ENCODE measurements around the gene TRMT44. TPM values are rescaled to one million over a fixed set of nuclear protein-coding genes. Genes with fewer than 3 reads are reported as not detected.

Gene TRMT44
- polyA plus RNA-seq, 4 donors: 4.7 to 11.6 (median 5.2) TPM

DNA sequence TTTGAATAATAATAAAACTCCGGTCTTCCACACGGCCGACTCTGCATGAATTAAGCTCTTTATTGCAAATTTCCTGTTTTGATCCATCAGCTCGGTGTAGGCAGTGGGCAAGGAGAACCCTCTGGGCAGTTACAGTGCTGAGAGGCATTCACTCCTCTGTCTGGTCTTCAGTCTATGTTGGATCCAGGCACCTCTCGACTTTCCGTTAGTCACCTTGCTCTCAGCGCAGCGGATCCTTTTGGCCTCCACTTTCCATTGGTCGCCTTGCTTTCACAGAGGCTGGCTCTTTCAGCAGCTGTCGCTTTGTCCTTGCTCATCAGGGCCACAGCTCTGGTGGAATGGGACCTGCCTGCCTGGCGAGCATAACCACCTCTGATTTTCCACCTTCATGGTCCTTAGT is 52.9 kb downstream of the TRMT44 start:
- Histone ChIP-seq H3K4me3 (ENCODE audit: low read depth in 1 of 3, low read length in 3 of 3) (no peak overlapping the region), H3K9me3 (ENCODE audit: control insufficient read depth in 2 of 2, insufficient read depth in 1 of 2, low read depth in 1 of 2, low read length in 1 of 2) (peaks cover 0 to 4% of the 10 kb centered on the region in 2 donors), H3K27ac (ENCODE audit: low read depth in 1 of 3, low read length in 2 of 3) (no peak overlapping the region), H3K4me1 (ENCODE audit: control insufficient read depth in 3 of 3, insufficient read depth in 2 of 3, low read depth in 1 of 3, low read length in 2 of 3) (no peaks in the 10 kb centered on the region), H3K36me3 (ENCODE audit: control insufficient read depth in 3 of 3, insufficient read depth in 2 of 3, low read depth in 1 of 3, low read length in 3 of 3) (no peaks in the 10 kb centered on the region), H3K27me3 (ENCODE audit: control insufficient read depth in 3 of 3, insufficient read depth in 3 of 3, low read length in 3 of 3) (no peaks in the 10 kb centered on the region)
- no peak for FAIRE-seq
- no peak for DNase-seq
- 84 to 89% (median 87%) methylated on average over 11 of the region's 11 CpGs for WGBS, 3 donors

DNA sequence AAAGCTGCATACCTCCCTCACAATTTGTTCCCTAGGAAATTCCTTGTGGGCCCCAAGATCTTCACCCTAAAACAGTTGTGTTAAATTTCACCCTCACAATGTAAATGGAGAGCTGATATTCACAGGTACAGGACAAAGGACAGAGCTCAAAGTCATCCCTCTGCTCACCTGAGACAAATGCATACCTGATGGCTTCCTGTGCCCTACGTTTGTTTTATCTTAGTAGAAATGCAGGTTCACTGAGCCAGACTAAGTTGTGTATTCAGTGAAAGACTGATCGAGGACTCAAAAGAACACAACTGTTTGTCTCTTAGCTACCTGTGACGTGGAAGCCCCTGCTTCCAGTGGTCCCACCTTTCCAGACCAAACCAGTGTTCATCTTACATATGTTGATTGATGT is 53.6 kb downstream of the TRMT44 start:
- H3K36me3 ChIP-seq (ENCODE audit: control insufficient read depth in 3 of 3, insufficient read depth in 2 of 3, low read depth in 1 of 3, low read length in 3 of 3): no peaks in the 10 kb centered on the region
- no peak for DNase-seq
- no peaks in the 10 kb centered on the region for H3K27me3 ChIP-seq (ENCODE audit: control insufficient read depth in 3 of 3, insufficient read depth in 3 of 3, low read length in 3 of 3)
- 70 to 71% (median 70%) methylated on average over 3 of the region's 3 CpGs for WGBS, 3 donors
- no peak for FAIRE-seq
- H3K4me1 ChIP-seq (ENCODE audit: control insufficient read depth in 3 of 3, insufficient read depth in 2 of 3, low read depth in 1 of 3, low read length in 2 of 3): no peaks in the 10 kb centered on the region
- H3K9me3 ChIP-seq (ENCODE audit: control insufficient read depth in 2 of 2, insufficient read depth in 1 of 2, low read depth in 1 of 2, low read length in 1 of 2): peaks cover 0 to 4% of the 10 kb centered on the region in 2 donors
- H3K4me3 ChIP-seq (ENCODE audit: low read depth in 1 of 3, low read length in 3 of 3): no peak overlapping the region
- H3K27ac ChIP-seq (ENCODE audit: low read depth in 1 of 3, low read length in 2 of 3): no peak overlapping the region

DNA sequence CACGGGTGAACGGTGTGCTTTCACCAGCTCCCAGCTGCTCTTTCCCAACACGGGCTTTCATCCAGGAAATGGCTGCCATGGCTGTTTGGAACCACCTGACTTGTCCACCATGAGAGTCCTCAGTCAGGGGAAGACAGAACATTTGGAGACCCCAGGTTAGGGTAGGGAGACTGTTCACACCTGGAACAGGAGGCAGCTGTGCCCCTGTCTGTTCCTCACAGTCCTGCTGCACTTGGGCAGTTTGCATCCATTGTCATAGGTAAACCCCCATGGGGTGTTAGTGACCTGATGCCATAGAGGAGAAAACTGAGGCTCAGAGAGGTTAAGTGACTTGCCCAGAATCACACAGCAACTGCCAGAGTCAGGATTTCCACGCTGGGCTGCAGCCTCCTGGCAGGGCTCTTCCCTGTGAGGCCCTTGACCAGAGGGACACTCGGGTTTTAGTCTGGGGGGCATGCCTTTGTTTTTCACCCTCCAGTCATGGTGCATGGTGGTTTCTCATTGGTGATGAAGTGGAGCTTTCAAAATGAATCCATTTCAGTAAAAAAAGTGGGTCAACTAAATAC is 54.5 kb downstream of the TRMT44 start:
- Histone ChIP-seq H3K36me3 (ENCODE audit: control insufficient read depth in 3 of 3, insufficient read depth in 2 of 3, low read depth in 1 of 3, low read length in 3 of 3) (no peaks in the 10 kb centered on the region), H3K27me3 (ENCODE audit: control insufficient read depth in 3 of 3, insufficient read depth in 3 of 3, low read length in 3 of 3) (no peaks in the 10 kb centered on the region), H3K4me1 (ENCODE audit: control insufficient read depth in 3 of 3, insufficient read depth in 2 of 3, low read depth in 1 of 3, low read length in 2 of 3) (no peaks in the 10 kb centered on the region), H3K27ac (ENCODE audit: low read depth in 1 of 3, low read length in 2 of 3) (no peak overlapping the region), H3K4me3 (ENCODE audit: low read depth in 1 of 3, low read length in 3 of 3) (no peak overlapping the region), H3K9me3 (ENCODE audit: control insufficient read depth in 2 of 2, insufficient read depth in 1 of 2, low read depth in 1 of 2, low read length in 1 of 2) (peaks cover 0 to 4% of the 10 kb centered on the region in 2 donors)
- WGBS, 3 donors: 79 to 82% (median 82%) methylated on average over 5 of the region's 5 CpGs
- FAIRE-seq (no peak), DNase-seq (no peak)

DNA sequence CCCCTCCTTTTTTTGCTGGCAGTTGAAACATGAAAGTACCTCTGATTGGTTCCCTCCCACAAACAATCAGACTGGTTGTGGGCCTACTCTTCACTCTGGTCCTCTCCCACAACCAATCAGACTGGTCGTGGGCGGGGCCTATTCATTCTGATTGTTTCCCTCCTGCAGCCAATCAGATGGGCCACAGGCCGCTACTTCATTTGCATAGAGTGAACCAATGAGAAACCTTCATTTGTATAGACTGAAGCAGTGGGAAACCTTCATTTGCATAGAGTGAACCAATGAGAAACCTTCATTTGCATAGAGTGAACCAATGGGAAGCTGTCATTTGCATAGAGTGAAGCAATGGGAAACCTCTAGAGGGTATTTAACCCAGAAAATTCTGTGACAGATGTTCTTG is 55.2 kb downstream of the TRMT44 start:
- no peaks in the 10 kb centered on the region for H3K27me3 ChIP-seq (ENCODE audit: control insufficient read depth in 3 of 3, insufficient read depth in 3 of 3, low read length in 3 of 3)
- no peak for DNase-seq
- no peak overlapping the region for H3K4me3 ChIP-seq (ENCODE audit: low read depth in 1 of 3, low read length in 3 of 3)
- peaks cover 0 to 4% of the 10 kb centered on the region in 2 donors for H3K9me3 ChIP-seq (ENCODE audit: control insufficient read depth in 2 of 2, insufficient read depth in 1 of 2, low read depth in 1 of 2, low read length in 1 of 2)
- FAIRE-seq: no peak
- WGBS, 3 donors: 91 to 94% (median 93%) methylated on average over 3 of the region's 3 CpGs
- H3K36me3 ChIP-seq (ENCODE audit: control insufficient read depth in 3 of 3, insufficient read depth in 2 of 3, low read depth in 1 of 3, low read length in 3 of 3): no peaks in the 10 kb centered on the region
- H3K4me1 ChIP-seq (ENCODE audit: control insufficient read depth in 3 of 3, insufficient read depth in 2 of 3, low read depth in 1 of 3, low read length in 2 of 3): no peaks in the 10 kb centered on the region
- no peak overlapping the region for H3K27ac ChIP-seq (ENCODE audit: low read depth in 1 of 3, low read length in 2 of 3)

DNA sequence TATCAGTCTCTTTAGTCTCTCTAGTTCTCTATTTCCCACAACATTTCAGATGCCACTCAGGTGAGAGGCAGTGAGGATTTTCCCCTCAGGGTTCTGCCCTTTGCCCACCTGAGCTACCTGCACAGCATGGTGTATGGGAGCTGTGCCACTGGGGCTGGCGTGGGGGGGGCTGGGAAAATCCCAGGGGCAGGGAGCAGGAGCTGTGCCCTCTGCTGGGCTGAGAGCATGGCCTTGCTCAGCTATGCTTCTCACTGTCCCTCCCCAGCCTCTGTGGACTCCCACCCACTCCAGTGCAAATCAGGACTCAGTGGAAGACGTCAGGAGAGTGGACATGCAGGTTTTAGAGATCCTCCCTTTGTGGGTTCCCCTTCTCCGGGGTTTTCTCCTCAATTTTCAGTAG is 57.2 kb downstream of the TRMT44 start:
- DNase-seq (no peak), FAIRE-seq (no peak)
- Histone ChIP-seq H3K36me3 (ENCODE audit: control insufficient read depth in 3 of 3, insufficient read depth in 2 of 3, low read depth in 1 of 3, low read length in 3 of 3) (no peaks in the 10 kb centered on the region), H3K4me3 (ENCODE audit: low read depth in 1 of 3, low read length in 3 of 3) (no peak overlapping the region), H3K4me1 (ENCODE audit: control insufficient read depth in 3 of 3, insufficient read depth in 2 of 3, low read depth in 1 of 3, low read length in 2 of 3) (no peaks in the 10 kb centered on the region), H3K27ac (ENCODE audit: low read depth in 1 of 3, low read length in 2 of 3) (no peak overlapping the region), H3K9me3 (ENCODE audit: control insufficient read depth in 2 of 2, insufficient read depth in 1 of 2, low read depth in 1 of 2, low read length in 1 of 2) (peaks cover 0 to 7% of the 10 kb centered on the region in 2 donors), H3K27me3 (ENCODE audit: control insufficient read depth in 3 of 3, insufficient read depth in 3 of 3, low read length in 3 of 3) (no peaks in the 10 kb centered on the region)
- 73 to 87% (median 84%) methylated on average over 3 of the region's 3 CpGs for WGBS, 3 donors

DNA sequence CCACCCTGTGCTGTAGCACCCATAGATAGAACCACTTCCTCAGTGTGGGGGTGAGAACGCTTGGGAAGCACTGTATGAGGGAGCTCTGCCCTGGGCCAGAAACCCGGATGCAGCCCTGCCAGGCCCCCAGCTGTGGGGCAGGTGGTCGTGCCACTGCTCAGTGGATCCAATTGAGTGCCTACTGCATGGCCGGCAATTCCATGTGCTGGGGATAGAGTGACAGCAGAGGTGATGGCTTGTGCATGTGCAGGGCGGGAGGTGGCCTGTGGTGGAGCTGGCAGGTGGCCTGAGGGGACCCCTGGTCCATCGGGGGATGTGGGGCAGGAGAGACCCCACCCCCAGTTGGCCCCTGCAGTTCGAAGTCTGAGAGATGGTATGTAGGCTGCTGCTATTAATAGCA is 60.4 kb downstream of the TRMT44 start:
- Histone ChIP-seq H3K36me3 (ENCODE audit: control insufficient read depth in 3 of 3, insufficient read depth in 2 of 3, low read depth in 1 of 3, low read length in 3 of 3) (no peaks in the 10 kb centered on the region), H3K4me3 (ENCODE audit: low read depth in 1 of 3, low read length in 3 of 3) (no peak overlapping the region), H3K27ac (ENCODE audit: low read depth in 1 of 3, low read length in 2 of 3) (no peak overlapping the region), H3K9me3 (ENCODE audit: control insufficient read depth in 2 of 2, insufficient read depth in 1 of 2, low read depth in 1 of 2, low read length in 1 of 2) (peaks cover 0 to 7% of the 10 kb centered on the region in 2 donors), H3K4me1 (ENCODE audit: control insufficient read depth in 3 of 3, insufficient read depth in 2 of 3, low read depth in 1 of 3, low read length in 2 of 3) (no peaks in the 10 kb centered on the region), H3K27me3 (ENCODE audit: control insufficient read depth in 3 of 3, insufficient read depth in 3 of 3, low read length in 3 of 3) (no peaks in the 10 kb centered on the region)
- DNase-seq: no peak
- no peak for FAIRE-seq
- WGBS, 3 donors: 62 to 74% (median 73%) methylated on average over 7 of the region's 7 CpGs

DNA sequence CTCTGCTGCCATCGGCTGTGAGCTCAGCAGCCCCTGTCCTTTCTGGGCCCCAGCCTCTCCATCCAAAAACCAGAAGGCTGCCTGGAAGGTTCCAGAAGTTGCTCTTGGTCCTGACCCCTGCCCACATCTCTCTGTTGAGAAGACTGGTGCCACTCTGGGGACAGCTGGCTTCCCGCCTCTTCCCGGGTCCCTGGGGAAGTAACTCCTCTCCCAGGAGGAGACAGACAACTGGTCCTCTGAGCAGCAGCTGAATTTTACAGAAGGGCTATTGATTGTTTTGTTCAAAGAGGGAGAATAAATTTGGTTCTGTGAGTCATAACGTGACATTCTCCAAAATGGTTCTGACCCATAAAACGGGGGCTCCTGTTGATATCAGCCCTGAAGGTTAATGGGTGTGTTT is 61.2 kb downstream of the TRMT44 start:
- Histone ChIP-seq H3K4me3 (ENCODE audit: low read depth in 1 of 3, low read length in 3 of 3) (no peak overlapping the region), H3K27me3 (ENCODE audit: control insufficient read depth in 3 of 3, insufficient read depth in 3 of 3, low read length in 3 of 3) (no peaks in the 10 kb centered on the region), H3K9me3 (ENCODE audit: control insufficient read depth in 2 of 2, insufficient read depth in 1 of 2, low read depth in 1 of 2, low read length in 1 of 2) (peaks cover 0 to 7% of the 10 kb centered on the region in 2 donors), H3K27ac (ENCODE audit: low read depth in 1 of 3, low read length in 2 of 3) (no peak overlapping the region), H3K4me1 (ENCODE audit: control insufficient read depth in 3 of 3, insufficient read depth in 2 of 3, low read depth in 1 of 3, low read length in 2 of 3) (no peaks in the 10 kb centered on the region), H3K36me3 (ENCODE audit: control insufficient read depth in 3 of 3, insufficient read depth in 2 of 3, low read depth in 1 of 3, low read length in 3 of 3) (no peaks in the 10 kb centered on the region)
- no peak for DNase-seq
- WGBS, 3 donors: 79 to 84% (median 79%) methylated on average over 5 of the region's 5 CpGs
- FAIRE-seq: no peak

DNA sequence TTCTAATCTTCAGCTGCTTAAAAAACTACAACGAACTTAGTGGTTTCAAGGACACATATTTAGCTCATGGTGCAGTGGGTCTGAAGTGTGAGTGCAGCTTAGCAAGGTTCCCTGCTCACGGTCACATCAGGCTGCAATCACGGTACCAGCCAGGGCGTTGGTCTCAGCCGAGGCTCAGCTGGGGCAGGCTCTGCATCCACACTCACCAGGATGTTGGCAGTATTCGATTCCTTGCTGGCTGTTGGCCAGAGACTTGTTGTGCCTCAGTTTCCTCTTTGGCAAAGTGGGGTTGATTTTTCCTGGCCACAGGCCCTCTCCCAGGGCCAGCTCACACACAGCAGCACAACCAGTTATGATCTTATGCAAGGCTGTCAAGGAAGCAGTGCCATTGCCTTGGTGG is 61.8 kb downstream of the TRMT44 start:
- peaks cover 0 to 7% of the 10 kb centered on the region in 2 donors for H3K9me3 ChIP-seq (ENCODE audit: control insufficient read depth in 2 of 2, insufficient read depth in 1 of 2, low read depth in 1 of 2, low read length in 1 of 2)
- no peak for FAIRE-seq
- no peaks in the 10 kb centered on the region for H3K36me3 ChIP-seq (ENCODE audit: control insufficient read depth in 3 of 3, insufficient read depth in 2 of 3, low read depth in 1 of 3, low read length in 3 of 3)
- 87 to 90% (median 87%) methylated on average over 6 of the region's 6 CpGs for WGBS, 3 donors
- no peaks in the 10 kb centered on the region for H3K4me1 ChIP-seq (ENCODE audit: control insufficient read depth in 3 of 3, insufficient read depth in 2 of 3, low read depth in 1 of 3, low read length in 2 of 3)
- DNase-seq: no peak
- no peak overlapping the region for H3K4me3 ChIP-seq (ENCODE audit: low read depth in 1 of 3, low read length in 3 of 3)
- H3K27me3 ChIP-seq (ENCODE audit: control insufficient read depth in 3 of 3, insufficient read depth in 3 of 3, low read length in 3 of 3): no peaks in the 10 kb centered on the region
- H3K27ac ChIP-seq (ENCODE audit: low read depth in 1 of 3, low read length in 2 of 3): no peak overlapping the region
